ENCODE measurements around the gene EXOC4. TPM values are rescaled to one million over a fixed set of nuclear protein-coding genes. Genes with fewer than 3 reads are reported as not detected.

EXOC4 gene
- total and polyA plus RNA-seq, 2 experiments from 2014 or later = 23.9 to 51.7 TPM

- Histone ChIP-seq H3K9me3 (ENCODE audit: low read depth) (no peaks in the 10 kb centered on the region), H2AFZ (no peak overlapping the region), H3K4me3 (no peak overlapping the region), H3K27me3 (replicated peaks; ENCODE audit: insufficient read depth) (no peaks in the 10 kb centered on the region), H3K36me3 (ENCODE audit: low read depth) (no peaks in the 10 kb centered on the region), H3F3A (ENCODE audit: insufficient read depth) (no peaks in the 10 kb centered on the region), H3K9me2 (ENCODE audit: insufficient read depth) (no peaks in the 10 kb centered on the region), H3K27ac (no peak overlapping the region), H3K4me1 (ENCODE audit: insufficient read depth) (no peaks in the 10 kb centered on the region), H3K79me2 (ENCODE audit: insufficient read depth) (no peaks in the 10 kb centered on the region), H3K9ac (no peak overlapping the region), H4K20me1 (ENCODE audit: insufficient read depth) (no peaks in the 10 kb centered on the region), H3K4me2 (ENCODE audit: unreplicated experiment) (no peak overlapping the region)
- no peak for TF ChIP-seq EZH2phosphoT487 (IDR thresholded peaks at IDR 0.05; ENCODE audit: insufficient read depth, low read depth)
- no peak for TF ChIP-seq EZH2 (IDR thresholded peaks at IDR 0.05; ENCODE audit: insufficient read depth, poor library complexity, severe bottlenecking)
- DNase-seq = no peak
- 68 to 73% methylated on average over 3 of the region's 3 CpGs for WGBS, 2 experiments (ENCODE audit: low coverage in 1 of 2, low lambda C conversion rate in 2 of 2, missing lambda C conversion rate in 2 of 2)
- in situ Hi-C loops (cut with MboI) = no loop called here
Observed at GRCh38 chr7:134060874-134061273, 808.0 kb downstream of the EXOC4 start.

DNA sequence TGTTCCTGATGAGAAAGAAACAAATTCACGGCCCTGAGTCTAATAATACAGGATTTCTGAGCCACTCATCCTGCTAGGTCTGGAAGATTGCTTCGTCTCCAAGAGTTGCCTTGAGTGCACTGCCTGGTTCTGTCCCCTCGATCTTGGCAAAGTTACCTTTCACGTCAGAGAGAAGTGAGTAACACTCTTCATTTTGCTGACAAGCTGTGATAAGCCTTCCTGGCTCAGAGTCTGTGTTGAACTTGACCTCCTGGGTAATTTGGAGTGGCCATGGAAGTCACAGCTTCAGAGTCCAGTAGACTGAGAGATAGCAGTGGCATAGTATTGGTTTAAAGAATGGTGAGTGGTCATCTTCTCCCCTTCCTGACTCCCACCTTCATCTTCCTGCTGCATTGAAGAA is 809.6 kb downstream of the EXOC4 start:
- TF ChIP-seq EZH2 (IDR thresholded peaks at IDR 0.05; ENCODE audit: insufficient read depth, poor library complexity, severe bottlenecking) (no peak), EZH2phosphoT487 (IDR thresholded peaks at IDR 0.05; ENCODE audit: insufficient read depth, low read depth) (no peak)
- H3K4me2 ChIP-seq (ENCODE audit: unreplicated experiment) = no peak overlapping the region
- no peak for DNase-seq
- no peaks in the 10 kb centered on the region for H3K9me2 ChIP-seq (ENCODE audit: insufficient read depth)
- H3K27me3 ChIP-seq (replicated peaks; ENCODE audit: insufficient read depth) = no peaks in the 10 kb centered on the region
- H4K20me1 ChIP-seq (ENCODE audit: insufficient read depth) = no peaks in the 10 kb centered on the region
- no peak overlapping the region for H3K4me3 ChIP-seq
- H3K27ac ChIP-seq = no peak overlapping the region
- in situ Hi-C loops (cut with MboI) = no loop called here
- no peaks in the 10 kb centered on the region for H3K79me2 ChIP-seq (ENCODE audit: insufficient read depth)
- no peaks in the 10 kb centered on the region for H3K9me3 ChIP-seq (ENCODE audit: low read depth)
- H3K36me3 ChIP-seq (ENCODE audit: low read depth) = no peaks in the 10 kb centered on the region
- H3F3A ChIP-seq (ENCODE audit: insufficient read depth) = no peaks in the 10 kb centered on the region
- WGBS, 2 experiments (ENCODE audit: low coverage in 1 of 2, low lambda C conversion rate in 2 of 2, missing lambda C conversion rate in 2 of 2) = 88 to 95% methylated on average over 4 of the region's 4 CpGs
- H2AFZ ChIP-seq = no peak overlapping the region
- no peaks in the 10 kb centered on the region for H3K4me1 ChIP-seq (ENCODE audit: insufficient read depth)
- no peak overlapping the region for H3K9ac ChIP-seq

- Histone ChIP-seq H3K9me3 (ENCODE audit: low read depth) (no peaks in the 10 kb centered on the region), H3K4me3 (no peak overlapping the region), H3K9me2 (ENCODE audit: insufficient read depth) (no peaks in the 10 kb centered on the region), H3K4me1 (ENCODE audit: insufficient read depth) (no peaks in the 10 kb centered on the region), H3K36me3 (ENCODE audit: low read depth) (no peaks in the 10 kb centered on the region), H3F3A (ENCODE audit: insufficient read depth) (no peaks in the 10 kb centered on the region), H4K20me1 (ENCODE audit: insufficient read depth) (no peaks in the 10 kb centered on the region), H3K27ac (no peak overlapping the region), H3K4me2 (ENCODE audit: unreplicated experiment) (no peak overlapping the region), H2AFZ (no peak overlapping the region), H3K79me2 (ENCODE audit: insufficient read depth) (no peaks in the 10 kb centered on the region), H3K27me3 (replicated peaks; ENCODE audit: insufficient read depth) (no peaks in the 10 kb centered on the region), H3K9ac (no peak overlapping the region)
- DNase-seq = no peak
- in situ Hi-C loops (cut with MboI) = no loop called here
- WGBS, 2 experiments (ENCODE audit: low coverage in 1 of 2, low lambda C conversion rate in 2 of 2, missing lambda C conversion rate in 2 of 2) = 95 to 96% methylated on average over 4 of the region's 4 CpGs
- TF ChIP-seq EZH2 (IDR thresholded peaks at IDR 0.05; ENCODE audit: insufficient read depth, poor library complexity, severe bottlenecking) (no peak), EZH2phosphoT487 (IDR thresholded peaks at IDR 0.05; ENCODE audit: insufficient read depth, low read depth) (no peak)
Observed at GRCh38 chr7:134065415-134065814, 812.5 kb downstream of the EXOC4 start.

DNA sequence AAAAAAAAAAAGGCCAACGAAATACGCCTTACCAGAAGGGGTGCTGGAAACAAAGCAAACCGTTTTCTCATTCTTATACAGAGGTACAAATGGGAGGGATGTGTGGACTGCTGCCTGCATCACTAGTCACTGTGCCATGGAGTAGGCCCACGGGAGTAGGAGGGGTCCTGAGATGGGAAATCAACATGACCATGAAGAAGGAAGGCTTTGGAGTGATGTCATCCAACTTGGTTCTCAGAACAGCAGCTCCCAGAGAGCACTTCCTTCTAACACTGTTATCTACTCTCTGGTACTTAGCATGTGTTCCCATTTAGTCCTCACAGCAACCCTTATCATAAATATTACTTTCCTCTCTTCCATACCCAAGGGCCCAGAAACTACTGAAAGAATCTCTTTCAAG is 814.3 kb downstream of the EXOC4 start:
- in situ Hi-C loops (cut with MboI) = no loop called here

DNA sequence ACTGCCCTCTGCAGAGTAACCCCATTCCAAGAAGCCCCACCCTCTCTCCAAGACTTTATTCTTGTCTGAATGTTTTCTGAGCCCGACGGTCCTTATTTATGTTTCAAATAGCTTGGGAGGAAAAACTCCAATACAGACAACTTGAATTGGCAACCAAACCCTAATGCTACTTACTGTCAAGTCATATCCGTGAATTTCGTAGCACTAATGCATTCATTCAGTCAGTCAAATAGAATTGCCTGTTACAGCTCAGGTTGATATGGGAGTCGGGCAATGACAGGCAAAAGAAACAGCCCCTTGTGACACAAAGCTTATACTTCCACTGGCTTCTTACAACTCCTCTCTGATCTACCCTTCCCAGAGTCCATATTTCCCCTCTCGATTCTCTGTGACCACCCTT is 815.8 kb downstream of the EXOC4 start:
- in situ Hi-C loops (cut with MboI) = no loop called here
- no peaks in the 10 kb centered on the region for H4K20me1 ChIP-seq (ENCODE audit: insufficient read depth)
- TF ChIP-seq EZH2 (IDR thresholded peaks at IDR 0.05; ENCODE audit: insufficient read depth, poor library complexity, severe bottlenecking) = no peak
- no peak for TF ChIP-seq EZH2phosphoT487 (IDR thresholded peaks at IDR 0.05; ENCODE audit: insufficient read depth, low read depth)
- H3K4me1 ChIP-seq (ENCODE audit: insufficient read depth) = no peaks in the 10 kb centered on the region
- no peak overlapping the region for H3K4me2 ChIP-seq (ENCODE audit: unreplicated experiment)
- H3K79me2 ChIP-seq (ENCODE audit: insufficient read depth) = no peaks in the 10 kb centered on the region
- H3K9me2 ChIP-seq (ENCODE audit: insufficient read depth) = no peaks in the 10 kb centered on the region
- H2AFZ ChIP-seq = no peak overlapping the region
- H3K27me3 ChIP-seq (replicated peaks; ENCODE audit: insufficient read depth) = no peaks in the 10 kb centered on the region
- no peak overlapping the region for H3K9ac ChIP-seq
- DNase-seq = no peak
- H3F3A ChIP-seq (ENCODE audit: insufficient read depth) = no peaks in the 10 kb centered on the region
- no peak overlapping the region for H3K4me3 ChIP-seq
- 84 to 89% methylated on average over 6 of the region's 6 CpGs for WGBS, 2 experiments (ENCODE audit: low coverage in 1 of 2, low lambda C conversion rate in 2 of 2, missing lambda C conversion rate in 2 of 2)
- H3K9me3 ChIP-seq (ENCODE audit: low read depth) = no peaks in the 10 kb centered on the region
- no peaks in the 10 kb centered on the region for H3K36me3 ChIP-seq (ENCODE audit: low read depth)
- no peak overlapping the region for H3K27ac ChIP-seq

More for the DNA sequence above, 814.3 kb downstream of the EXOC4 start:
- H3F3A ChIP-seq (ENCODE audit: insufficient read depth) = no peaks in the 10 kb centered on the region
- no peak for DNase-seq
- no peak overlapping the region for H3K27ac ChIP-seq
- WGBS, 2 experiments (ENCODE audit: low coverage in 1 of 2, low lambda C conversion rate in 2 of 2, missing lambda C conversion rate in 2 of 2) = 46 to 48% methylated on average over 4 of the region's 4 CpGs
- no peak overlapping the region for H3K4me2 ChIP-seq (ENCODE audit: unreplicated experiment)
- no peaks in the 10 kb centered on the region for H3K27me3 ChIP-seq (replicated peaks; ENCODE audit: insufficient read depth)
- H3K79me2 ChIP-seq (ENCODE audit: insufficient read depth) = no peaks in the 10 kb centered on the region
- no peaks in the 10 kb centered on the region for H3K36me3 ChIP-seq (ENCODE audit: low read depth)
- no peaks in the 10 kb centered on the region for H3K9me2 ChIP-seq (ENCODE audit: insufficient read depth)
- H2AFZ ChIP-seq = no peak overlapping the region
- H3K4me1 ChIP-seq (ENCODE audit: insufficient read depth) = no peaks in the 10 kb centered on the region
- H3K4me3 ChIP-seq = no peak overlapping the region
- H4K20me1 ChIP-seq (ENCODE audit: insufficient read depth) = no peaks in the 10 kb centered on the region
- no peak overlapping the region for H3K9ac ChIP-seq
- H3K9me3 ChIP-seq (ENCODE audit: low read depth) = no peaks in the 10 kb centered on the region
- TF ChIP-seq EZH2phosphoT487 (IDR thresholded peaks at IDR 0.05; ENCODE audit: insufficient read depth, low read depth) = no peak
- no peak for TF ChIP-seq EZH2 (IDR thresholded peaks at IDR 0.05; ENCODE audit: insufficient read depth, poor library complexity, severe bottlenecking)
